Cardiac muscle cell (in vitro differentiated cells and primary cell): ENCODE results near the gene CCDC149. TPM values are rescaled to one million over a fixed set of nuclear protein-coding genes. Genes with fewer than 3 reads are reported as not detected.

Experiments
- DNase-seq, 2 donors: peaks; one replicate each; pipeline versions ENCODE4 v3.0.0 to v3.0.0-alpha.2; 2010 to 2017; ENCODE audit warnings: low read depth in 1 of 2, low spot score in 1 of 2
- H3K27ac ChIP-seq: fragments of 200-600 bp; sonication (generic); 2 replicates; pipeline ENCODE4 v1.5.1; 2016
- H3K27me3 ChIP-seq: fragments of 200-600 bp; sonication (generic); 2 replicates; pipeline ENCODE4 v1.6.0; 2016; ENCODE audit warnings: control low read depth
- H3K36me3 ChIP-seq: fragments of 200-600 bp; sonication (generic); 2 replicates; pipeline ENCODE4 v1.5.1; 2016; ENCODE audit warnings: control low read depth
- H3K4me1 ChIP-seq: fragments of 200-600 bp; sonication (generic); 2 replicates; pipeline ENCODE4 v1.8.1; 2017; ENCODE audit warnings: low read depth, mild to moderate bottlenecking, mixed run types
- H3K4me3 ChIP-seq: fragments of 200-600 bp; sonication (generic); 2 replicates; pipeline ENCODE4 v1.5.1; 2016; ENCODE audit warnings: mild to moderate bottlenecking
- H3K9me3 ChIP-seq: fragments of 200-600 bp; sonication (generic); 2 replicates; pipeline ENCODE4 v1.5.1; 2017; ENCODE audit warnings: low read depth, mild to moderate bottlenecking, control low read depth
- CTCF ChIP-seq: IDR thresholded peaks from 2 replicates; pipeline ENCODE4 v1.5.1; 2012; ENCODE audit warnings: low read depth, mild to moderate bottlenecking, low read length
- polyA plus RNA-seq: library from polyadenylated mRNA; unstranded; fragments of >200 nt; fragmentation: Nextera tagmentation; extraction: Ambion mirVana; gene quantifications from 2 replicates; pipeline ENCODE4 v1.2.1, GENCODE V29; 2016
- total RNA-seq: library from RNA; depleted of rRNA; stranded (reverse); fragments of >200 nt; gene quantifications from 2 replicates; pipeline ENCODE4 v1.2.3, GENCODE V29; 2016

Gene CCDC149
- total and polyA plus RNA-seq, 2 experiments from 2014 or later = 4.2 to 7.0 TPM

DNA sequence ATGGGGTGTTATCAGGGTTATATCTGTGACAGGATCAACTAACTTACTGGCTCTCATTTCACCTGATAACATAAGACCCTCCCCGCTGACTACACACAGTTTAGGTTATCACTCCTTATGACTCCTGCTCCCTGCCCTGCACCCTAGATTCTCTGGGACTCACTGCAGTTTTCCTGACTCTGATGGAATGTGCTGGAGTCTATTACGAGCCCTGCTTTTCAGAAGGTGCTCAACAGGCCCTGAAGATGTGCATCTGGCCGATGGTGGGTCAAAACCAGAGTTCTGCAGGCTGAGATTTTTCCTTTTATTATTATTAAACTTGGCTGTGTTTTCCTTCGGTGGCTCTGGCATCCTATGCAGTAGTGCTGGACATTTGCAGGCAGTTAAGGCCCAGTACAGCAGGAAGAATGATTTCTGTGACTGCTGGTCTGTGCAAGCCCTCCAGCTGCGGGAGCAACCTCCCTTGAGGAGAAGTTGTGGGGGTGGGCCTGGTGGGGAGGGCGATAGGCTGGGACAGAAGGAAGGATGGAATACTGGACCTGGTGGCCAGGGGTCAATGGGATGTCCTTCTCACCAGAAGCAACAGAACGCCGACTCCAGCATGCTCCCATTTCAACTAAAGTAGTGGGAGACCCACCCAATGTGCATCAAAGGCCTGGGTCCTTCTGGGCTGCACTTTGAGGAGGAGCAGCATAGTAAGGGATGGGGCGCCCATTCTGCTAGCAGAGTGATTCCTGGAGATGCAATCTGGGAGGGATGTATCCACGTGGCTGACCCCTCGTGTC, 106.4 kb downstream of the CCDC149 start:
- Histone ChIP-seq H3K27me3 (no peaks in the 10 kb centered on the region), H3K36me3 (no peaks in the 10 kb centered on the region), H3K4me3 (no peak overlapping the region), H3K9me3 (no peaks in the 10 kb centered on the region), H3K27ac (no peak overlapping the region), H3K4me1 (peaks cover 12% of the 10 kb centered on the region)
- DNase-seq = no peak
- TF ChIP-seq CTCF = no peak

DNA sequence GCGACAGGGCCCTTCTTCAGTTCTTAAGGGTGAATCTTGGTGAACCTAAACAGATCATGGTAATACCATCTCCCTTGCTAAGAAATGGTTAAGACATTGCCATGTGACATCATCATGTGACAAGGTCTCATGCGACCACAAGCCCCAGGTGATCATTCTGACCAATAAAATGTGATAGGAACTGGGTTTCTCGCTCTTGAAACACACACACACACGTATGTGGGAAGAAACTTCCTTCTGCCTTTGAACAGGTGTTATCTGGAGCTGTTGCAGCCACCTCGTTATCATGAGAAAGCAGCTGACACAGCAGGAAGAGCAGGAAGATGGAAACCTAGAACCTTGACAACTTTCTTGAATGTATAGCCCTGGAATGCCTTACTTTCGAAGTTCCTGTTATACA, 107.3 kb downstream of the CCDC149 start:
- peaks cover 3% of the 10 kb centered on the region for H3K27me3 ChIP-seq
- H3K36me3 ChIP-seq = no peaks in the 10 kb centered on the region
- no peak for DNase-seq
- H3K4me3 ChIP-seq = no peak overlapping the region
- TF ChIP-seq CTCF = no peak
- peaks cover 12% of the 10 kb centered on the region for H3K4me1 ChIP-seq
- H3K27ac ChIP-seq = no peak overlapping the region
- no peaks in the 10 kb centered on the region for H3K9me3 ChIP-seq

GRCh38 chr4:24805067-24805466, 107.8 kb downstream of the CCDC149 start:
- Histone ChIP-seq H3K4me1 (peaks cover 12% of the 10 kb centered on the region), H3K36me3 (no peaks in the 10 kb centered on the region), H3K4me3 (no peak overlapping the region), H3K9me3 (no peaks in the 10 kb centered on the region), H3K27ac (no peak overlapping the region), H3K27me3 (peaks cover 8% of the 10 kb centered on the region)
- no peak for TF ChIP-seq CTCF
- peak in 1 of 2 donors; percentile 47 for DNase-seq

DNA sequence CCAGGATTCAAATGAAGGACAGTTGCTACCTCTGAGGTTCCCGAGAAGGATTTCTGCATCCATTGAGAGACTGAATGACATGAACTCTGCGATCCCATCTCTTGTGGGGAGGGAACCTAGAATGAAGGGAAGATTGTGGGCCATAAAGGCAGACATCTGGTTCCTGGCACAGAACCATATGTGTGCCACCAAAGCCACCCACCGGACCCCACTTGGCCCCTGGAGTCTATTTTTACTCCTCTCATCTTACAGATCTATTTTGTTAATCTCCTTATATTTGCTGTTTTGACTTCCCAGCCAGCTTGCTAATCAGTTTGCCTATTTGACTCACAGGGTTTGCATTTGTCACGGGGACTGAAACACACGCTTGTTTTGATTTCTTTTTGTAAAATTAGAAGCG, 110.2 kb downstream of the CCDC149 start:
- Histone ChIP-seq H3K27ac (no peak overlapping the region), H3K4me1 (peaks cover 12% of the 10 kb centered on the region), H3K36me3 (no peaks in the 10 kb centered on the region), H3K4me3 (no peak overlapping the region), H3K27me3 (peaks cover 22% of the 10 kb centered on the region), H3K9me3 (no peaks in the 10 kb centered on the region)
- DNase-seq = no peak
- TF ChIP-seq CTCF = no peak

DNA sequence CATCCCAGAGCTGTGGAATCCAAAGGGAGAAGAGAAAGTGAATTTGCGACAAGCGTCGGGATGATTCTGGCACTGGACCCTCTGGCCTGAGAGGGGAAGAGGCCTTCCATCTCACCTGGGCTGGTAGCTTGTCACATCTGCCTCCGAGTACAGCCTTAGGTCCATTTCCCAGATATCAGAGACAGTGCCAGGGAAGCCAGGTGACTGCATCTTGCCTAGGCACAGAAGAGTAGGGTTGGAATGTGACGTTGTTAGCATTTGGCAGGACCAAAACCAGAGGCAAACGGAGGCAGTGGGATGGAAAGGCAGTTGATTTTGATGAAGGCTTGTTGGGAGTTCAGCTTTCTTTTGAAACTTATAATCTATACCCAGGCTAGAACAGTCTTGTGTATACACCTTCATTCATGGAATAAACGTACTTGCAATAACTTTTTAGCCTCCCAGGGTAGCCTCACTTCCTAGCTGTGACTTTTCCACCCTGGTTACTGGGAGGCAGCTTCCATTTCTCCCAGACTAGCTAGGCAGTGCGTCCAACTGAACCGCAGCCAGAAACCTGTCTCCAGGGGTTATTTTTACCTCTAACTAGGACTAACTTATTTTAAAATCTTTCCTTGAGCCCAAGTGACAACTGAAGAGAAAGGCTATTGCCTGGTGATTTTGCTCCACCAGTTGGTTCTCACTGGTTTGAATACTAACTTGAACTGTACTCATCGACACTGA, 111.5 kb downstream of the CCDC149 start:
- Histone ChIP-seq H3K36me3 (no peaks in the 10 kb centered on the region), H3K4me3 (no peak overlapping the region), H3K27ac (no peak overlapping the region)

More for the DNA sequence above, 111.5 kb downstream of the CCDC149 start:
- peaks cover 22% of the 10 kb centered on the region for H3K27me3 ChIP-seq
- no peaks in the 10 kb centered on the region for H3K9me3 ChIP-seq
- H3K4me1 ChIP-seq = peaks cover 12% of the 10 kb centered on the region
- no peak for DNase-seq
- no peak for TF ChIP-seq CTCF
